HUDEP-2 (cell line): ENCODE data around the gene DOCK2.
"Not testable (repeated sequence)": the region's sequence is repeated elsewhere in the genome, so short reads cannot be mapped to it uniquely, and the experiment has no call there.

Source experiments
- DNase-seq, 76 experiments: peaks; one replicate each; lab custom pipeline; 2025; ENCODE audit not compliant: unreplicated experiment in 76 of 76; lab: John Stamatoyannopoulos, UW

DOCK2 gene

DNA sequence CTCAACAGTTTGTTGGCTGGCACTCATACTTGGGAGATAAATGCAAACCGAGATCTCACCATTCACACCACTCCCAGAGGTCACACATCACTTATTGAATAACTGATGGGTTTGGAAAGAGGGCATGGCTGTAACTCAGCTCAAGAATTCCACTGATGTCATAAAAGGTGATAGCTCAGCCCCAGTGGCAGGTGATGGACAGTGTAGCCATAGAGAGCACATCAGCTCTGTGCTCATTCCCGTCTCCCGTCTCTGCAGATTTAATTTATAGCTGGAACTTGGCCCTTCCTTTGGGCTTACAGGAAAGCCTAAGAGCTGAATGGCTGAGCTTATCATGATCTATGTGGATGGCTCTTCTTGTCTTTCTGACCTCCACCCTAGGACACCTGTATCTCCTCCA is 283.4 kb downstream of the DOCK2 start:
- no peak for DNase-seq

DNA sequence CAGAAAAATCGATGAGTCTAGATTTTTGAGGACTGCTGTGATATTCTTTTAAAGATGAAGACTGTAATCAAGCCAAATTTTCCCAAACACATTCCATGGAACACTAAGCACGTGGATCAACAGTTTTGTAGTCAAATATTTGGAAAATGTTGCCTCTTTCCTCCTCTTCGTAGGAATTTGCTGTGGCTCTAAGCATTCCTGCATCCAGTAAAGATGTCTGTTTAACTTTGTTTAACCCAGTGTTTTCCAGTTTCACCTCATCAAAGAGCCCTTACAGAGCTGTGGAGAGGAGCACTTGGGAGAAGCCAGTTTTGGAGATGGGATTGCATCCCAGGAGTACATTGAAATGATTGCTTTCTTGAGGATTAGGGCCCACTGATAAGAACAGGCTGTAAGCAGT is 284.3 kb downstream of the DOCK2 start:
- DNase-seq: no peak

DNA sequence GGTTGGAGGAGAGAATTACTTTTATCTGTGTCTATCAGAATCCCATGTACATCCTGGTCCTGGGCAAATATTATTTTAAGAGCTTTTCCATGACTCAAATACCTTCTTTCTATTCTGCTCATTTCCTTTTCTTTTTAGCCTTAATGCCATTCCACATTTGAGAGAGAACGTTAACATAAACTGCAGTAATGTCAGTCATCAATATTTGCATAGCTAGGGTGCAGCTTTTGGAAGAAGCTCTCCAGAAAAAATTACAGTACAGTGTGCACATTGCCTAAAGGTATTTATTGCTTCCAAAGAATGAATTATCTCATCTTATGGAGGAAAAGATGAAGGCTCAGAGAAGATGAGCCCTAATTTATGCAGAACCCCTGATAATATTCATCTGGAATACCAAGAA is 284.9 kb downstream of the DOCK2 start:
- DNase-seq: no peak

DNA sequence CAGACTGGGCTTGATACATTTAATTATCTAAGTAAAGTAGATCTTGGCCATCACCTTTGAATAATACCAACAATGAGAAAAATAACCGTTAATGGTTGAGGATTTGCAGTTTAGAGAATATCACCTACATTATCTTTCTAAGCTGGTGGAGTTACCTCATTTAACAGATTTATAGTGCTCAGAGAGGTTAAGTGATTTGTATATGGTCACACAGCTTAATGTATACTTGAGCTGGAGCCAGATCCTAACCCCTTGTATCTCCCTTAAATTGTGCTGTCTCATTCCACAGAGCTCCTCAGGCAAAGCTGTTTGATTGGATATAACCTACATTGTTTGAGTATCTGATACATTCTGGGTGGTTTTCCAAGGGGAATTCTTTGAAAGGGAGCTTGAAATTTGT is 285.4 kb downstream of the DOCK2 start:
- DNase-seq: no peak

DNA sequence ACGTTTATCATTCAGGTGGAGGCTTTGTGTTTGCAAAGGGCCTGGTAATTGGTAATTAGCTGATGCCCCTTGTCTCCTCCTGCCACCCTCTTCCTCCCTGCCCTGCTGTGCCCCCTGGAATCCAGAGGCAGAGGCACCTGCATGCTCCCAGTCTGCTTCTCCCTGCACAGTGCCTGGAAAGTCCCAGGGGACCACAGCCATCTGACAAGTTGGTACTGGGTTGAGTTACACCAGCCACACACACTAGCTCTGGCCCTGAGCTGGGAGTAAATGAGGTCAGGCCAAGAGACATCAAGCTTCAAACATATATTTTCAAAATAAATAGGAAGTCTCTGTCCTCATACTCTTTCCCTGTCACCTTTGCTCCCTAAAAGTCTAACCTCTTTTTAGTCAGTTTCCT is 286.9 kb downstream of the DOCK2 start:
- DNase-seq: no peak

DNA sequence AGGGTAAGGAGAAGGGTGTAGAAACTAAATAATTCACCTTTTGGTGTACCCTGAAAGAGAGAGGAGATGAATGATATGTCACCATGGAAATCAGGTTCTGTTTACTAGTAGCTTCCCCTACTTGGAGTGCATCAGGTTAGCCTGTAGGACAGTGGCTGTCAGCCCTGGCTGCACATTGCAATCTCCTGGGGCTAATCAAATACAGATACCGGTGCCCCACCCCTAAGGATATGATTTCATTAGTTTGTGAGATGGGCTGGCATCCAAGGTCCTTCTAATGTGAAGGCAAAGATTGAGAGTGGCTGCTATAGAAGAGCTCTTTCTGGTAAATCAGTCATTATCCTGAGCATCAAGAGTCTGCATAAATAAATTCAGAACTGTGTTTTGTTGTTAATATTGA is 296.1 kb downstream of the DOCK2 start:
- no peak for DNase-seq

DNA sequence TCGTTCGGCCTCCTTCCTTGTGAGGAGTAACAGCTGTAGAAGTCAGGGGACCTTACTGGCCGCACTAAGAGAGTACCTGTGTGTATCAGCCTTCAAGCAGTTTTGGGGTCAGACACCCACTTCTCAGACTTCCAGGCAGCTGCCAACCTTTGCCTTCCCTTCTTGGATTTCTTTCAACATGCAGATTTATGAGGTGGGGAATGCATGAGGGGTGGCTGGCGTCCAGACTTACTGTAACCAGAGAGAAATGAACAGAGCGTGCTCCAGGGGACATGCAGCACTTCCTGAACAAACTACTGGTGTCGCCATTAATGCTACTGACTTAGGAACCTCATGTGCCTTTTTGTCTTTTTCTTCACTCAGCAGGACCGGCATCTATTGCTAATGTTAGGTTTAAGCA is 296.5 kb downstream of the DOCK2 start:
- DNase-seq: no peak

DNA sequence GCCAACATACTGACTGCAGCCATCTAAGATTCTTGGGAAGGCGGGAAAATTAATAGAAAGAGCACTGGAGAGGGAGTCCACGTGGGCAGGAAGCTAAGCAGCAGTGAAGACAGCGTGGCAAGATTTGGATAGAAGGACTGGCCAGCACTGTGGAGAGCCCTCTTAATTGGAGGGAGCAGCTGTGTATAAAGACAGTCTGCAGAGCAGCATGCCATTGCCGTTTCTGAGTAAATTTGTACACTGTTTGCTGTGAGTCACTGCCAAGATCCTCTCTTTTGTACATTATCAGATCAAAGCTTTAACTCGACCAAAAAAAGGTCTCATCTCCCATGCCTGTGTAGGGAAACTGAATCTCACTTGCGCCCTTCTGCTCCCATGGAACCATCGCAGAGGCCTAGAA is 297.9 kb downstream of the DOCK2 start:
- DNase-seq: no peak

DNA sequence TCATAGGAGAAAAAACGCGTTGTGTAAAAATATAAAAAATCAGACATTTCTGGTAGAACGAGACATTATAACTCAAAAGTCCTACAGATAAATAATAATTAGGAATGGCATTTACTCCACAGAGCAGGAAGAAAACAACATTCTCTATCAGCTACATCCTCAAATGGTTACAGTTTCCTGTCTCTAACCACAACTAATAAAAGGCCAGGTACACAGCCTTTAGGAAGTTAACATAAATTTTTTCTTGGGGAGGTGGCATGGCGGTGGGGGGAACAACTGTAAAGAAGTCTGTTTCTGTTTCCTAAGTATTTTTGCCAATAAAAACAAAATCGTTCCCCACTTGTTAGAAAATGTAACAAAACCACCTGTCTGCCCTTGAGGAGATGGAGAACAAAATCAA is 298.7 kb downstream of the DOCK2 start:
- DNase-seq: no peak

DNA sequence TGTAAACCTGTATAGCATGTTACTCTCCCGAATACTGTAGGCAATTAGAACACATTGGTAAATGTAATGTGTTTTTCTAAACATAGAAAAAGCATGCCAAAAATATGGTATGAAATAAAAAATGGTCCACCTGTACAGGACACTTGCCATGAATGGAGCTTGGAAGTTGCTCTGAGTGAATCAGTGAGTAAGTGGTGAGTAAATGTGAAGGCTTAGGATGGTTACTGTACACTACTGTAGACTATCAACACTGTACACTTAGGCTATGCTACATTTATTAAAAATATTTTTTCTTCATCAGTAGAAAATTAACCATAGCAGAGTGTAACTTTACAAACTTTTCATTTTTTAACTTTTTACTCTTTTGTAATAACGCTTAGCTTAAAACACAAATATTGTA is 301.4 kb downstream of the DOCK2 start:
- DNase-seq: no peak

DNA sequence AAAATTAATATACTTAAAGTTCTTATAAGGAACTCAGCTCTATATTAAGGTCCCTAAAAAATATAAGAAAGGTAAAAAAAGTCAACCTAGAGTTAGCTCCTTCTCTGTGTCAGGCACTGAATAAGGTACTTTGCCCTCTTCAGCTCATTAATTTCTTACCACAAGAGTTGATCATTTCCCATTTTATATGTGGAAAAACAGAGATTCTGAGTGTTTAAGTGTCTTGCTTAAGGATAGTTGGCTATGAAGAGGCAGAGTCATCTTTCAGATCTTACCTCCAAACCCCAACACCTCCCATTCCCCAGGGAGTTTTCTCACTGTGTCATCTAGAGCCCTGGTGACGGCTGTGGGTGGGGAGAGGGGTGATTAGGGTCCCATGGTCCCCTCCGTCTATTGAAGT is 302.7 kb downstream of the DOCK2 start:
- no peak for DNase-seq

DNA sequence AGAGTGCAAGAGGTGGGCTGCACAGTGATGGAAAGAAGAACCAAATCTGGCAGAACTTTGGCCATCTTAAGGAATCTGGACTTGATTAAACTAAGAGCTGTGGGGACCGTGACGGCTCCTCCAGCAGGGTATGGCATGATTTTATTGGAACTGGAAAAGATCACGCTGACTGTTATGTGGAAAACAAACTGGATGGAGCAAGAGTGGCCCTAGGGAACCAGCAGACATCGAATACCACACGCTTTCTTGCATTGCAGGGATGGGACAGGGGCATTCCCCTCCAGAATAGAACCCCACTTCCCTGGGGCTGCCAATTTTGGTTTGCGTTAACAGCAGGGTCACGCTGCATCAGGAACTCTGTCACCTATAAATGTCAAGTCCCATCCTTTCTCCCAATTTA is 304.5 kb downstream of the DOCK2 start:
- DNase-seq: no peak

DNA sequence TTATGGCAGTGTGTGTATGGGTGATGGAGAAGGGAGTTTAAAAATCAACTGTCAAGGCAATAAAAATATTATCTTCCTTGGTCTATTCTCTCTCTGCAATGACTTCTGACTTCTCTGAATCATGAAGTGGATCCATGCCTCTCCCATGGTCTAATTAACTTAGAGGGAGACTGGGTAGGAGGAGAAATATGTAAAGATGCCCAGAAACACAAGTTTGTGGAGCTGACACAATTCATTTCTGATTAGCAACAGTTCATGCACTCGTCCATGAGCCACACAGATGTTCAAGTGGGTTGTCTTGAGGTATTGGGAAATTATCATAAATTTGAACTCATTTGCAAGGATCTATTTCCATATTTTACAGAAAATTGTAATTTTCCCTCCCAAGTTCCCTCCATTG is 305.1 kb downstream of the DOCK2 start:
- no peak for DNase-seq

DNA sequence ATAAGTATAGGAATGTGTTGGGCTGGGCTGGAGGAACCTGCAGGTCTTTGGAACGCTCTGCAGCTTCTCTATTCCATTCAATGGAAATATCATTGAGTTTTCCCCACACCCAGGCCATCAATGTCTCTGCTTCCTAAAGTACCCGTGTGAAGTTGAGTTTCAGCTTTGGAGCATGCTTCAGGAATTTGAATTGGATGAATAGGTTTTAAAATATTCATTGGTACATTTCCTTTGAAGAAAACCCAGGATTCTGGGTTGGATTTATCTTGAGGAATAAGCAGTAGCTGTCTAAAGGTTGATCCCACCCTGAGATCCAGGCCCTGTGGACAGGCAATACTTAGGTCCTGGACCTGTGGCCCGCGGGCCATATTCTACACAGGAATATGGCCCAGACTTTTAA is 306.0 kb downstream of the DOCK2 start:
- no peak for DNase-seq

DNA sequence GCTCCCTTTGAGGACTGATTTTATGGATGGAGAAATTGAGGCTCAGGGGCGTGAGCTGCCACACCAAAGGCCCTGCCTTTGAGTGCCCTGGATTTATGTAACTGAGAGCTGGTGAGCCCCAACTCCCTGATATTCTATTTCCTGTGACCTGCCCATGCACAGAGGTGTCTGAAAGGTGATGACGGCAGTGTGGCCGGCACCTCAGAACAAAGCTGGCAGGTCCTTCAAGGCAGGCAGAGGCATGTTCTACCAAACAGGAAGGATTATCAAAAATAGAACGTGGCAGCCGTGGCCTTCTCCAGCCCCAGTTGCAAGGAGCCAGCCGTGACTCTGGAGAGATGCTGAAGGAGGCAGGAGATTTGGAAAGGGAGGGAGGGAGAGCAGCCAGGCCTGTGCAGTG is 307.0 kb downstream of the DOCK2 start:
- DNase-seq: no peak

DNA sequence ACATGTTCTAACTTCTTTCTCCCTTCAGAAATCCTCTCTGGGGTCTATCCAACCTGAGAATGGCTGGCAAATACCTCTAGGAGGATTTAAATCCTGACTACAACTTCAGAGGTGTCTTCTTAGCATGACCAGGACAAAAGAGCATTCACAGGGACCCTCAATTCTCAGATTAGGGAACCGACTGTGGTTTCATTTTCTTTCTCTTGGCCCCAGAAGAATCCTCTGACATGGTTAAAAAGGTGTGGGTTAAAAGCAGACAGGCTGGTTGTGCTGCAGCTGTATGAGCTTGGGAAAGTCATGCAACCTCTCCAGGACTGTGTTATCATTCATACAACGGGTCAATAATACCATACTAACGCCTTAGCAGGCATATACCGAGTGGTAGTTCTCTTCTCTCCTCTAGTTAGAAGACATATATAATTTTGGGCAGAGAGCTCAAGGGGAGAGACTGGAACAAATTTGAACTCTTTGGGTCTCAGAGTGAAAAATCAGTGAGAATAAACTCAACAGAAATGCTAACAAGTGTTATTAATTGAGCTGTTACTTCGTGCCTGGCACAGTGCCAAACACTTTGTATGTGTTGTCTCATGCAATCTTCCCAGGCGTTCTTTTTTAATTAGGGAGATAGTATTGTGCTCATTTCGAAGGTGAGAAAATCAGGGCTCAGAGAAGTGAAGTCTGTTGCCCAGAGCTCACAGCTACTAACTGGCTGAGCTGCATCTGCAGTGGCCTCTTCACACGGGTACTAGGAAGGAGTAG is 308.0 kb downstream of the DOCK2 start:
- no peak for DNase-seq

DNA sequence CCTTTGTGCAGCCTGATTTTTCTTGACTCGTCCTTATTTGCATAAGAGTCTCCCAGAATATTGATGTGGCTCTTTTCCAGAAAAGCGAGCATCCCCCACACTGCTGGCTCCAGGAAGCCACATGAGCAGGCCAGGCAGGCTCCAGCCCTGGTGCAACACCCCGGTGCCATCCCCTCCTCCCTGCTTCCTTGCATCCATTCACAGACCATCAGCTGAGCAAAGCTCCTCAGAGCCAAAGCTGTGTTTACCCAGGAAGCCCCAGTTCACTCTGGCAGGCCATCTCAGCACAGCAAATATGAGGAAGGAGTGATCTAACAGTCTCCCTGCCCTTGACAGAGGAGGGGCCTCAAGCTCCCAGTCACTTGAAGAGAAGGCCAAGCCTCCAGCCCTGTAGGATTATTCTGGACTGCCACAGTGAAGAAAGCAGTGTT is 308.8 kb downstream of the DOCK2 start:
- no peak for DNase-seq

DNA sequence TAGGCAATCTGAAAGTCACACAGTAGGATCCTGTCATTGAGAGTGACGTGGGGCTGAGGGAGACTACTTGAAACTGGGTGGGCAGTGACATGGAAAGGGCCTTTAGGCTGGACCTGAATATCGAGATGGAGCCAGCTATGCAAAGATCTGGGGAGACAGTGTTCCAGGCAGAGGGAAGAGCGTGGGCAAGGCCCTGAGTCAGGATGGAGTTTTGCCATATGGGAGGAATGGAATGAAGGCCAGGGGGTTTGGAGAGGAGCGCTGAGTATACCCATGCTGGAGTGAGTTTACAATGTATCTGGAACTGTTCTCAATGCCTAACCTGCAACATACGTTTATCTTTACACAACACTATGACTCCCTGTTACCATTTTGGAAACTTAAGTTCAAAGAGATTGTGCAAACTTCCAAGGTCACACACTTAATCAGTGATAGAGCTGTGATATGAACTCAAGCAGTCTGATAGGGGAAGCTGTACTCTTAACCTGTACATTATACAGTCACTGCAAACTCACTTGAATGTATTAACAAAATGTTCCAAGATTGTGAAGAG is 309.7 kb downstream of the DOCK2 start:
- DNase-seq: no peak

DNA sequence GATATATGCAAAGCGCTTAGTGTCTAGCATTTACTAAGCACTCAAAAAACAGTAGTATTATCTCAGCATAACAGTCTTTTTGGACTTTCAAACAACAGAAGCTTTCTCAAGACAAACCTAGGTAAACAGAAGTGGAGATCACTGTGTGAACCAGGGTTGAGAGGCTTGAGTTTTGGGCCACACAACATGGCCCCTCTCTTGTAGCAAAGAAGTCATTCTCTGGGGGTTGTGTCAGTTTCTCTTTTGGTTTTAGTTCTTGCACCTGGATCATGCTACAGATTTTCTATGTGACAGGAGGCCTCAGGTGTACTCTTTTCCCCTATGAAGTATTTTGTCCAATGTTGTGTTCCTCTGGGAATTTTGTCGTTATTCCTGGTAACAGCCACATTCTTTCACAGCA is 313.3 kb downstream of the DOCK2 start:
- DNase-seq: no peak

DNA sequence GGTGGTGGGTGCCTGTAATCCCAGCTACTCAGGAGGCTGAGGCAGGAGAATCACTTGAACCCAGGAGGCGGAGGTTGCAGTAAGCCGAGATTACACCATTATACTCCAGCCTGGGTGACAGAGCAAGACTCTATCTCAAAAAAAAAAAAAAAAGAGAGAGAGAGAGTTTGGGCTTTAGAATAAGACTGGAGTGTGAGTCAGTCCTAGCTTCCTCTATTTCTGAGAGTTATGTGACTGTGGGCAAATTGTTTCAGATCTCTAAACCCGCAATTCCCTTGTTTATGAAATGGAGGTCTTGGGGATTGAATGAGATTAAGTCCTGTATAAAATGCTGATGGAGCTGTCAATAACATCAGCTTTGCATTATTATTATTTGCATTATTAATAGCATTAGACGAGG is 316.1 kb downstream of the DOCK2 start:
- DNase-seq: not testable (repeated sequence)

DNA sequence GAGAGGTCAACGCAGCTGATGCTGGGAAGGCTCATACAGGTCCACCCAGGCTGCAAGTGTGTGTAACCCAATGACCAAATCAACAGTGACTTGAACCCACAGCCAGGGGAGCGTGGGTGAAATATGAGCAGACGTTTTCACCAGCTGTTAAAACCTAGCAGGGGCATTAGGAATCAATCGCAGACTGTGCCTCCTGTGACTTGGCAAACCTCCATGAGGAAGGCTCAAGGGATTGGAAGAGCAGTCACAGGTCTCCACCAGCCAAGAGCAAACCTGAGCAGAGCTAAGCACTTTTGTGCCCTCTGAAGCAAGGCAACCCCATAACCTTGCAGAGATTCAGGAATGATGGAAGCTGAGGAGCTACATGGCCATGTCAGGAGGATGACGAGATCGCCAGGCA is 317.7 kb downstream of the DOCK2 start:
- DNase-seq: no peak

DNA sequence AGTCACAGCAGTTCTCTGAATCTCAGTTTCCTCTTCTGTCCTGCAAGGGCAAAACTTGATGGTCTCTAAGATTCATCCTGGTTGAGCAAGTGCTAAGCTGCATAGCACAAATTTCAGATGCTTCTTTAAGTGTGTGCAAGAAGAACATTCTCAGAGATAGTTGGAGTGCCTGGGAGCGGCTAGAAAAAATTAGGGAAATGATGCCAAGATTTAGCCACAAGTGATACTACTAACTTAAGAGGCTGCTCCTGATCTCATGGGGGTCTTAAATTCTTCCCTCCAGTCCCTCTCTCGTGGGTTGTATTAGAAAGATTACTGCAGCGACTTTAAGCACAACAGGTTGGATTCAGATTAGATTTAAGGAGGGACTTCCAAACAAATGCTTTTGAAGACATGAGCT is 319.1 kb downstream of the DOCK2 start:
- DNase-seq: no peak

DNA sequence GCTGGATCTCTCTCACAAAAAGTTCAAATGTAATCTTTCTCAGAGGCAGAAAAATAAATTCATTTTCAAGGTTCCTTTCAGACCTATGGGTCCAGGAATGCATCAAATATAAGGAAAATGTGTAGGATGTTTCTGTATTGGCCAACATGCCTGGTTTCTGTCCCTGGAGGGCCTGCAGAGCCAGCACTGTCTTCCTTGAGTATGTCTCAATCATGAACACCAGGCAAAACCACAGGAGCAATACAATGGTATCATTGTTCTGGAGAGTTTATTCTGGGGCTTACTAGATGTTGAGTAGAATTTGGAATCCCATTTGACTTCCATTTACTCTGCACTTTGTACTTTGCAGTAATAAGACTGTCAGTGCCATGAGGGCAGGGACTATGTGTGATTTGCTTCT is 319.7 kb downstream of the DOCK2 start:
- no peak for DNase-seq
